K562 (cell line): ENCODE measurements around the gene MMP24OS. TPM values are rescaled to one million over a fixed set of nuclear protein-coding genes. Genes with fewer than 3 reads are reported as not detected.

ENCODE experiments used
- CTCFL ChIP-seq: IDR thresholded peaks from 2 replicates; pipeline ENCODE4 v1.6.1; 2011; ENCODE audit warnings: borderline replicate concordance, low read depth, mild to moderate bottlenecking, moderate library complexity, low read length; ENCODE audit not compliant: insufficient read depth, poor library complexity, severe bottlenecking
- HMG20A ChIP-seq: fragments of 450-650 bp; formaldehyde crosslinking; conservative IDR thresholded peaks from 2 replicates; pipeline ENCODE4 v1.4.0; 2020; ENCODE audit warnings: mild to moderate bottlenecking, mixed read lengths
- JUND ChIP-seq, 2 experiments: IDR thresholded peaks; 2 replicates in 1 of 2; 3 replicates in 1 of 2; pipeline ENCODE4 v1.6.1; 2011; ENCODE audit warnings: borderline replicate concordance in 2 of 2, low read depth in 2 of 2, low read length in 2 of 2, improper control_type of control experiment in 1 of 2, missing biosample characterization in 1 of 2, missing genetic modification characterization in 1 of 2, missing genetic modification reagents in 1 of 2
- NCOR1 ChIP-seq: fragments of 450-650 bp; IDR thresholded peaks from 2 replicates; pipeline ENCODE4 v1.6.1; 2016; ENCODE audit warnings: mild to moderate bottlenecking, moderate library complexity
- RCOR1 ChIP-seq, 2 experiments: IDR thresholded peaks; 2 replicates each; pipeline ENCODE4 v1.6.1; 2012; ENCODE audit warnings: low read depth in 2 of 2, low read length in 2 of 2, borderline replicate concordance in 1 of 2, improper control_type of control experiment in 1 of 2
- RFX1 ChIP-seq: fragments of 450-650 bp; IDR thresholded peaks from 2 replicates; pipeline ENCODE4 v1.6.1; 2016; ENCODE audit warnings: mild to moderate bottlenecking, moderate library complexity
- TFAP4 ChIP-seq: sonication (generic); formaldehyde crosslinking; IDR thresholded peaks from 2 replicates; pipeline ENCODE4 v1.8.0; 2022; ENCODE audit warnings: missing genetic modification reagents, mild to moderate bottlenecking, moderate library complexity, borderline replicate concordance
- ZNF445 ChIP-seq: fragments of 250-450 bp; sonication (Bioruptor Pico); IDR thresholded peaks from 2 replicates; pipeline ENCODE4 v1.4.0; 2020; ENCODE audit warnings: low read depth, mild to moderate bottlenecking, moderate library complexity
- ZNF57 ChIP-seq: fragments of 450-650 bp; formaldehyde crosslinking; IDR thresholded peaks from 2 replicates; pipeline ENCODE4 v1.4.0; 2020; ENCODE audit warnings: mild to moderate bottlenecking, moderate library complexity
- ZNF696 ChIP-seq: fragments of 250-450 bp; sonication (Bioruptor Pico); conservative IDR thresholded peaks from 2 replicates; pipeline ENCODE4 v1.4.0; 2020; ENCODE audit warnings: mild to moderate bottlenecking, moderate library complexity
- polyA plus RNA-seq, 8 experiments: library from polyadenylated mRNA; depleted of rRNA in 4 of 8; stranded (reverse) in 5 of 8; unstranded in 3 of 8; fragments of >200 nt; fragmentation: Nextera tagmentation in 2 of 8; fragmentation: Illumina TruSeq in 1 of 8; extraction: Ambion mirVana in 2 of 8; extraction: Trizol in 1 of 8; gene quantifications; 2 replicates each; pipeline versions ENCODE4 v1.2.1 to v1.2.3, GENCODE V29; 2011 to 2014; ENCODE audit warnings: inconsistent platforms in 1 of 8, missing spikeins in 1 of 8
- total RNA-seq, 7 experiments: library from RNA; depleted of rRNA in 6 of 7; stranded (reverse); fragments of >200 nt in 6 of 7; fragmentation: Illumina TruSeq in 2 of 7; extraction: Trizol in 2 of 7; gene quantifications; 2 replicates each; pipeline versions ENCODE4 v1.2.1 to v1.2.3, GENCODE V29; 2011 to 2021; ENCODE audit warnings: low replicate concordance in 1 of 7
- TF ChIP-seq, protein P1 (sequence below): IDR thresholded peaks from 2 replicates; pipeline ENCODE4 v1.6.1; 2016; ENCODE audit warnings: missing genetic modification characterization, missing compliant biosample characterization
- TF ChIP-seq, protein P2 (sequence below), 2 experiments: fragments of 450-650 bp; IDR thresholded peaks; 2 replicates each; pipeline ENCODE4 v1.6.1; 2018; ENCODE audit warnings: mild to moderate bottlenecking in 2 of 2, low read depth in 1 of 2; ENCODE audit not compliant: partially characterized antibody in 2 of 2

Gene MMP24OS
- total and polyA plus RNA-seq, 9 of the 15 experiments (the other 6 are each of a cell fraction or from before 2014, with no cell fraction given) = 0.92 to 41.5 (median 11.4) TPM

DNA sequence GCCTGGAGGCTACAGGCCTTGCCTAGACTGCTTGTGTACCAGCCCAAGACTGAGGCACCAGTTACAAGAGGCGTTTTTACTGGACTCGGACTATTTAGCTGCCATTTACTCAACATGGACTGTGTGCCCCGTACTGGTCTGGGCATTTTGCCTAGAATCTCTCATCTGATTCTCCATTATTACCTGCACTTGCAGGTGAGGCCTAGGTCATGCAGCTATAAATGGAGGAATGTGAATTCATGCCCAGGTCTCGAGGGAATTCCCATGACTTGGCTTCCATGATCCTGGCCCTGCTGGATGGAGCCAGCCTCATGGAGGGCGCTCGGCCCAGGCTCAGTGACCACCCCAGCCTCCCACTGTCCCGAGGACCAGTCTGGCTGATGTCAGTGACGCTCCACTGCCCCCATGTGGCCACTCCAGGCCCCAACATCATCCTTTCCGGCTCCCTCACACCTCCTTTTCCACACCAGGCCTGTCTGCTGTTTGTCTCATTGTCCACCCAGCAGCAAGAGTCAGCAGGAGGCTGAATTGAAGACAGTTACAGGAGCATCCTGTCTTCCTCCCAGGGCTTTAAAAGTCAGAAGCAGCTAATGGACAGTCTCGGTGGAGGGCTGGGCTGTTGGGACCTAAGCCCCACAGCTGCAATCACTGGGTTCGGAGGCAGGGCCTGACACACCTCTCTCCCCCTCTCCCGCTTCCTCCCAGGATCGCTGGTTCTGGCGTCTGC, 8.7 kb downstream of the MMP24OS start (continued):
- TF ChIP-seq, protein P1, sequence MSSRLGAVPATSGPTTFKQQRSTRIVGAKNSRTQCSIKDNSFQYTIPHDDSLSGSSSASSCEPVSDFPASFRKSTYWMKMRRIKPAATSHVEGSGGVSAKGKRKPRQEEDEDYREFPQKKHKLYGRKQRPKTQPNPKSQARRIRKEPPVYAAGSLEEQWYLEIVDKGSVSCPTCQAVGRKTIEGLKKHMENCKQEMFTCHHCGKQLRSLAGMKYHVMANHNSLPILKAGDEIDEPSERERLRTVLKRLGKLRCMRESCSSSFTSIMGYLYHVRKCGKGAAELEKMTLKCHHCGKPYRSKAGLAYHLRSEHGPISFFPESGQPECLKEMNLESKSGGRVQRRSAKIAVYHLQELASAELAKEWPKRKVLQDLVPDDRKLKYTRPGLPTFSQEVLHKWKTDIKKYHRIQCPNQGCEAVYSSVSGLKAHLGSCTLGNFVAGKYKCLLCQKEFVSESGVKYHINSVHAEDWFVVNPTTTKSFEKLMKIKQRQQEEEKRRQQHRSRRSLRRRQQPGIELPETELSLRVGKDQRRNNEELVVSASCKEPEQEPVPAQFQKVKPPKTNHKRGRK (tag) = no peak
- no peak for TF ChIP-seq ZNF696
- 0 out of 2 replicates have a peak, but pooled peaks have one; percentile 31 for TF ChIP-seq JUND (IDR thresholded peaks at IDR 0.05; ENCODE audit: borderline replicate concordance, low read depth, low read length)
- no peak; the same call in 2 of the 3 replicates for TF ChIP-seq JUND (tag; IDR thresholded peaks at IDR 0.05; ENCODE audit: borderline replicate concordance, low read depth, low read length)
- TF ChIP-seq, protein P2, sequence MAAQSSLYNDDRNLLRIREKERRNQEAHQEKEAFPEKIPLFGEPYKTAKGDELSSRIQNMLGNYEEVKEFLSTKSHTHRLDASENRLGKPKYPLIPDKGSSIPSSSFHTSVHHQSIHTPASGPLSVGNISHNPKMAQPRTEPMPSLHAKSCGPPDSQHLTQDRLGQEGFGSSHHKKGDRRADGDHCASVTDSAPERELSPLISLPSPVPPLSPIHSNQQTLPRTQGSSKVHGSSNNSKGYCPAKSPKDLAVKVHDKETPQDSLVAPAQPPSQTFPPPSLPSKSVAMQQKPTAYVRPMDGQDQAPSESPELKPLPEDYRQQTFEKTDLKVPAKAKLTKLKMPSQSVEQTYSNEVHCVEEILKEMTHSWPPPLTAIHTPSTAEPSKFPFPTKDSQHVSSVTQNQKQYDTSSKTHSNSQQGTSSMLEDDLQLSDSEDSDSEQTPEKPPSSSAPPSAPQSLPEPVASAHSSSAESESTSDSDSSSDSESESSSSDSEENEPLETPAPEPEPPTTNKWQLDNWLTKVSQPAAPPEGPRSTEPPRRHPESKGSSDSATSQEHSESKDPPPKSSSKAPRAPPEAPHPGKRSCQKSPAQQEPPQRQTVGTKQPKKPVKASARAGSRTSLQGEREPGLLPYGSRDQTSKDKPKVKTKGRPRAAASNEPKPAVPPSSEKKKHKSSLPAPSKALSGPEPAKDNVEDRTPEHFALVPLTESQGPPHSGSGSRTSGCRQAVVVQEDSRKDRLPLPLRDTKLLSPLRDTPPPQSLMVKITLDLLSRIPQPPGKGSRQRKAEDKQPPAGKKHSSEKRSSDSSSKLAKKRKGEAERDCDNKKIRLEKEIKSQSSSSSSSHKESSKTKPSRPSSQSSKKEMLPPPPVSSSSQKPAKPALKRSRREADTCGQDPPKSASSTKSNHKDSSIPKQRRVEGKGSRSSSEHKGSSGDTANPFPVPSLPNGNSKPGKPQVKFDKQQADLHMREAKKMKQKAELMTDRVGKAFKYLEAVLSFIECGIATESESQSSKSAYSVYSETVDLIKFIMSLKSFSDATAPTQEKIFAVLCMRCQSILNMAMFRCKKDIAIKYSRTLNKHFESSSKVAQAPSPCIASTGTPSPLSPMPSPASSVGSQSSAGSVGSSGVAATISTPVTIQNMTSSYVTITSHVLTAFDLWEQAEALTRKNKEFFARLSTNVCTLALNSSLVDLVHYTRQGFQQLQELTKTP (IDR thresholded peaks at IDR 0.05; ENCODE audit: low read depth in 1 of 2, partially characterized antibody in 2 of 2) = no peak
- peak; percentile 42; the same call in 1 of the 2 replicates for TF ChIP-seq TFAP4 (CRISPR knock-in tag)
- peak; percentile 32 for TF ChIP-seq CTCFL
- no peak for TF ChIP-seq ZNF57 (CRISPR knock-in tag)
- no peak for TF ChIP-seq HMG20A (CRISPR knock-in tag)
- no peak for TF ChIP-seq NCOR1
- TF ChIP-seq RFX1 = no peak
- TF ChIP-seq RCOR1 (IDR thresholded peaks at IDR 0.05; ENCODE audit: borderline replicate concordance in 1 of 2, low read depth in 2 of 2, low read length in 2 of 2) = peak in 1 of 2 experiments; percentile 56; a peak in 1 of 4 replicates
- TF ChIP-seq ZNF445 (CRISPR knock-in tag) = no peak
